Measurements from ENCODE around the gene EIF3D.

The EIF3D gene

DNA sequence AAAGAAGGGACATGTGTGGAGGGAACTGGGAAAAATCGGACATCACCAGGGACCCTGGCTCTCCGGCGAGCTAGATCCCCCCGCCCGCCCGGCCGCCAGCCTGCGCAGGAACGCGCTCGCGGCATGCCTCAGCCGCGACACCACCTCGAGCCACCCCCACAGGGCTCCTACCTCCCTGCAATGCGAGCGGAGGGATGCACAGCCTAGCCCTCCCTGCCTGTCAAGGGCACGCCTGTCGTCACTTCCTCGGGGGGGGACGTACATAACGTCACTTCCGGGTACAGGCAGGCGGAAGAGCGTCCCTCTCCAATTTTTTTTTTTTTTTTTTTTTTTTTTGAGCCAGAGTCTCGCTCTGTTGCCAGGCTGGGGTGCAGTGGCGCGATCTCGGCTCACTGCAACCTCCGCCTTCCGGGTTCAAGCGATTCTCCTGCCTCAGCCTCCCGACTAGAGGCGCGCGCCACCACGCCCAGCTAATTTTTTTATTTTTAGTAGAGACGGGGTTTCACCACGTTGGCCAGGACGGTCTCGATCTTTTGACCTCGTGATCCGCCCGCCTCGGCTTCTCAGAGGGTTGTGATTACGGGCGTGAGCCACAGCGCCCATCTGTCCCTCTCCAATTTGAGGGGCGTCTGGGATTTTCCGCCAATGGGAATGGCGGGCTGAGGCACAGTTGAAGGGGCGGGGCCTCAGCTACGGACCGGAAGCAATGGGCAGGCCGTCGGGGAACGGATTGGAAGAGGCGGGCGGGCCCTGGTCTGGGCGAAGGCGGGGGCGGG lies 47.4 kb downstream of the EIF3D start, which contains the start of gene TXN2:
TXN2 (minus strand) TSS at position 248 of the 776 bp plus-strand sequence. CDS start 803 bp downstream, outside the sequence.
- TF ChIP-seq CTCF (conservative IDR thresholded peaks at IDR 0.05), result no peak
- peak within 1 kb of the TSS; percentile 98 for H3K27ac ChIP-seq

DNA sequence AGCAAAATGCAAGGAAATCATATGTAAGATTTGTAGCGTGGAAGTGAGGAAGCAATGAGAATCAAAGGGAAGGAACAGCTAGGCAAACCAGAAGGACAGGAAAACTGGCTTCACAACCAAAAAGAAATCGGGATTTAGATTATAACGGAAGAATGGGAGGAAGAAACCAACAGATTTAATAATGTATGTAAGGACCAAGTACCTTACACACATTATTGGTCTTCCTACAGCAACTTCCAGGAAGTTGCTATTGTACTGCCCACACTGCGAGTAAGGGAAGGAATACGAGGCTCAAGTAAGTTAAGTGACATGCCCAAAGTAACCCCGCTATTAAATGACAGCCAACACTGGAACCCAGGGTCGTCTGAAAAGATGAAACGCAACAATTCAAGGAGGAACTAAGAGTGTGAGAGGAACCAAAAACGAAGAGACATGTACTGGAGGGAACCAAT lies 48.0 kb downstream of the EIF3D start:
- H3K27ac ChIP-seq, result peak overlapping the region; percentile 98
- TF ChIP-seq CTCF (conservative IDR thresholded peaks at IDR 0.05), result no peak

- H3K27ac ChIP-seq, result no peak overlapping the region
- no peak for TF ChIP-seq CTCF (conservative IDR thresholded peaks at IDR 0.05)
These were observed 50.0 kb downstream of the EIF3D start for GRCh38 chr22:36478966-36479365.

- no peak for TF ChIP-seq CTCF (conservative IDR thresholded peaks at IDR 0.05)
- no peak overlapping the region for H3K27ac ChIP-seq
These were observed 53.6 kb downstream of the EIF3D start for GRCh38 chr22:36475341-36475740.

- no peak for TF ChIP-seq CTCF (conservative IDR thresholded peaks at IDR 0.05)
- no peak overlapping the region for H3K27ac ChIP-seq
These were observed 56.3 kb downstream of the EIF3D start for GRCh38 chr22:36472689-36473088.

DNA sequence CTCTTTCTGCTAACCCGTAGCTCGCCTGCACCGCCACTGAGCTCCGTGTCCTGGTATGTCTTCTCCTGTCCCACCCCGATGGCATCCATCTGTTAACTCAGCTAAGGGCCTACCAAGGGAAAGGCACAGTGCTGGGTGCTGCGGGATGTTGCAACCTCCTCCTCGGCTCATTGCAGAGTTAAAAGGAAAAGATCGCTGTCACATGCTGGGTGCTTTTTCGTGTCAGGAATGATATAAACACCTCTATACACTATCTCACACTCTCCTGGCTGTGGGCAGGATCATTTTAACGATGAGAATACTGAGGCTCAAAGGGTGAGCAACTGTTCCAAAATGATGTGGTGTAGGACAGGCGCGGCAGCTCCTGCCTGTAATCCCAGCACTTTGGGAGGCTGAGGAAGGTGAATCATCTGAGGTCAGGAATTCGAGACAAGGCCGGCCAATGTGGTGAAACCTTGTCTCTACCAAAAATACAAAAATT lies 57.6 kb downstream of the EIF3D start:
- H3K27ac ChIP-seq, result no peak overlapping the region
- TF ChIP-seq CTCF (conservative IDR thresholded peaks at IDR 0.05), result no peak

GRCh38 chr22:36470994-36471331 lies 58.0 kb downstream of the EIF3D start:
- no peak overlapping the region for H3K27ac ChIP-seq
- no peak for TF ChIP-seq CTCF (conservative IDR thresholded peaks at IDR 0.05)

Measured in VCaP (cell line).